Measurements from ENCODE around the gene AFP. TPM values are rescaled to one million over a fixed set of nuclear protein-coding genes. Genes with fewer than 3 reads are reported as not detected.
"Not testable (repeated sequence)": the region's sequence is repeated elsewhere in the genome, so short reads cannot be mapped to it uniquely, and the experiment has no call there.

The AFP gene
- total RNA-seq (not detected), total RNA-seq (0 reads per million in 2 donors)

DNA sequence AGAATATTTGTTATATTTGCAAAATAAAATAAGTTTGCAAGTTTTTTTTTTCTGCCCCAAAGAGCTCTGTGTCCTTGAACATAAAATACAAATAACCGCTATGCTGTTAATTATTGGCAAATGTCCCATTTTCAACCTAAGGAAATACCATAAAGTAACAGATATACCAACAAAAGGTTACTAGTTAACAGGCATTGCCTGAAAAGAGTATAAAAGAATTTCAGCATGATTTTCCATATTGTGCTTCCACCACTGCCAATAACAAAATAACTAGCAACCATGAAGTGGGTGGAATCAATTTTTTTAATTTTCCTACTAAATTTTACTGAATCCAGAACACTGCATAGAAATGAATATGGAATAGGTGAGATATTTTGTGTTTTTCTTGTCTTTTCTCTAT is at the start of gene AFP:
TSS of gene AFP (plus strand) at position 238 of the 400 bp plus-strand sequence. CDS start at position 280, 42 bp downstream.
- no peak within 1 kb of the TSS for H3K4me3 Mint-ChIP-seq
- ATAC-seq (no peak), DNase-seq (no peak)
- H3K27ac Mint-ChIP-seq, result no peak within 1 kb of the TSS
- no peaks in the 10 kb centered on the region for H3K4me1 Mint-ChIP-seq
- H3K9me3 ChIP-seq (ENCODE audit: control insufficient read depth, low read length, poor library complexity, severe bottlenecking), result no peaks in the 10 kb centered on the region
- H3K36me3 Mint-ChIP-seq (ENCODE audit: low read depth), result no peaks in the 10 kb centered on the region
- peaks cover 15% of the 10 kb centered on the region for H3K27me3 Mint-ChIP-seq

DNA sequence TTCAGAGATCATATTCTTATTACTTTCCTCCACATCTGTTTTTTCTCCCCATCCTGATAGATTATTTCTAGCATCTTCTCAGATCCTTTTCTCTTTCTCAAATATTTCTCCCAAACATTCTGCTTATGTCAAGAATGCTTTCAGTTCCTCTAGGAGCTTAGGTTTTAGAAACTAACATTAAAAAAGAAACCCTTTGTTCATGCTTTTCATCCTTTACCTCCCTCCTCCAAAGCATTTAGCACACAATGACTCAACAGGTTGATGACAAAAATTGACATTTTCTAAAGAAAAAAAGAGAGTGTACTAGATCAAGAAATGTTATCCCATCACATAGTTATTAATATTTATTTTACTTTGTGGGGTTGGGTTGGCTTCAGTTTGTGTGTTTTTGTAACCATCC is 48.5 kb upstream of the AFP start:
- no peaks in the 10 kb centered on the region for H3K9me3 ChIP-seq (ENCODE audit: control insufficient read depth, low read length, poor library complexity, severe bottlenecking)
- no peak for ATAC-seq
- H3K27me3 Mint-ChIP-seq, result no peaks in the 10 kb centered on the region
- no peak overlapping the region for H3K27ac Mint-ChIP-seq
- no peak overlapping the region for H3K4me3 Mint-ChIP-seq
- no peaks in the 10 kb centered on the region for H3K4me1 Mint-ChIP-seq
- H3K36me3 Mint-ChIP-seq (ENCODE audit: low read depth), result no peaks in the 10 kb centered on the region
- DNase-seq, result no peak

DNA sequence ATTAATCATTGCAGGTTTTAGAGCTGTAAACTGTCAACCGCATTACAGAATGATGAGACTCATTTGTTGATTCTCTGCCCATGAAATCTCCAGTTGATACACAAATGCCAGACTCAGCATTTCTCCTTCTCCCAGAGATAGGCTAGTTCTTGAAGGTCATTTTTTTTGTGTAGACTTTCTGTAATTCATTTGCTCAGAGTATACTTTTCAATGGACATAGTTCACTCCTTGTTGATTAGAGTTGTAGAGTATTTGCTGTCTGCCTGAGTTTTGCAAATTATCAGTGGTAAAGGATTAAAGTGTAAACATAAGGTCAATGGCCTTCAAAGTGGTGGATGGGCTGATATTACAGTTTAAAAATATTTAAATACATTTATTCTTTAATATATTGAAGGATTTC is 47.1 kb upstream of the AFP start:
- H3K27me3 Mint-ChIP-seq, result no peaks in the 10 kb centered on the region
- H3K4me1 Mint-ChIP-seq, result no peaks in the 10 kb centered on the region
- H3K36me3 Mint-ChIP-seq (ENCODE audit: low read depth), result no peaks in the 10 kb centered on the region
- DNase-seq, result no peak
- H3K27ac Mint-ChIP-seq, result no peak overlapping the region
- ATAC-seq, result no peak
- H3K9me3 ChIP-seq (ENCODE audit: control insufficient read depth, low read length, poor library complexity, severe bottlenecking), result no peaks in the 10 kb centered on the region
- H3K4me3 Mint-ChIP-seq, result no peak overlapping the region

DNA sequence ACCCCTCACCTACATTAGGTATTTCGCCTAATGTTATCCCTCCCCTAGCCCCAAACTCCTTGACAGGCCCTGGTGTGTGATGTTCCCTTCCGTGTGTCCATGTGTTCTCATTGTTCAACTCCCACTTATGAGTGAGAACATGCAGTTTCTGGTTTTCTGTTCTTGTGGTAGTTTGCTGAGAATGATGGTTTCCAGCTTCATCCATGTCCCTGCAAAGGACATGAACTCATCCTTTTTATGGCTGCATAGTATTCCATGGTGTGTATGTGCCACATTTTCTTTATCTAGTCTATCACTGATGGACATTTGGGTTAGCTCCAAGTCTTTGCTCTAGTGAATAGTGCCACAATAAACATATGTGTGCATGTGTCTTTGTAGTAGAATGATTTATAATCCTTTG is 46.4 kb upstream of the AFP start:
- H3K36me3 Mint-ChIP-seq (ENCODE audit: low read depth); H3K4me3 Mint-ChIP-seq; H3K27ac Mint-ChIP-seq; H3K9me3 ChIP-seq (ENCODE audit: control insufficient read depth, low read length, poor library complexity, severe bottlenecking); H3K4me1 Mint-ChIP-seq; DNase-seq; ATAC-seq; H3K27me3 Mint-ChIP-seq: not testable (repeated sequence)

DNA sequence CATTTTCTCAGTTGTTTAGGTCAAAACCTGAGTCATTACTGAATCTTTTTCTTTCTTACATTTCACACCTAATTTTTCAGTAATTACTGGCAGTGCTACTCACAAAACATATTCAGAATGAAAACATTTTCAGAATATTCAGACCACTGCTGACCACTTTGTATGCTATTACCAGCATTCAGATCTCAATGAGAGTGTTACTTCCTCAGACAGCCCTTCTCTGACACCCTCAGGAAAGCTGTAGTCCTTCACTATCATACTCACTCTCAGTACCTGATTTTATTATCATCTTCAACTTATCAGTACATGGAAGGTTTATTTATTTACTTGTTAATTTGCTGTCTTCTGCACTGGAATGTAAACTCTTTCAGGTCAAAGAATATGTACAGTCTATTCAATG is 44.2 kb upstream of the AFP start:
- Mint-ChIP-seq H3K27ac (no peak overlapping the region), H3K36me3 (ENCODE audit: low read depth) (no peaks in the 10 kb centered on the region), H3K4me3 (no peak overlapping the region), H3K27me3 (peaks cover 5% of the 10 kb centered on the region), H3K4me1 (no peaks in the 10 kb centered on the region)
- no peaks in the 10 kb centered on the region for H3K9me3 ChIP-seq (ENCODE audit: control insufficient read depth, low read length, poor library complexity, severe bottlenecking)
- DNase-seq (no peak), ATAC-seq (no peak)

DNA sequence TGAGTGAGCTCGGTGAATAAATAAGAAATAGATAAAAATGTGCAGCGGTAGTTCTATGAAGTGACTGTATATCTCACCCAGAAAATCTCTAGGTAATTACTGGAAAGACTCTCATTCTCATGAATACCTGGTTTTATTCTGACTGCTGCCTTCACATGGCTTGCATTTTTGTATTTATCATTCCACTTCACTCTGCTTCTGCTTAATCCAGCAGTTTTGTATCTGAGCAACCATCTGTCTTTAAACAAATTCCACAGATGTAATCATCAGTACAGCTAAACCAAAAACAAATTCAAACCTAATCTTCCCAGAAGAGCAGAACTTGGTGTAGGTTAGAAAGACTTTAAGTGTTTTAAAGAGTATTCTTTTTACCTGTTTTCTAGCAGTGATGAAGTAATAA is 43.1 kb upstream of the AFP start:
- H3K4me1 Mint-ChIP-seq, result no peaks in the 10 kb centered on the region
- H3K4me3 Mint-ChIP-seq, result no peak overlapping the region
- no peak overlapping the region for H3K27ac Mint-ChIP-seq
- peaks cover 11% of the 10 kb centered on the region for H3K27me3 Mint-ChIP-seq
- no peak for ATAC-seq
- H3K9me3 ChIP-seq (ENCODE audit: control insufficient read depth, low read length, poor library complexity, severe bottlenecking), result no peaks in the 10 kb centered on the region
- DNase-seq, result no peak
- H3K36me3 Mint-ChIP-seq (ENCODE audit: low read depth), result no peaks in the 10 kb centered on the region

DNA sequence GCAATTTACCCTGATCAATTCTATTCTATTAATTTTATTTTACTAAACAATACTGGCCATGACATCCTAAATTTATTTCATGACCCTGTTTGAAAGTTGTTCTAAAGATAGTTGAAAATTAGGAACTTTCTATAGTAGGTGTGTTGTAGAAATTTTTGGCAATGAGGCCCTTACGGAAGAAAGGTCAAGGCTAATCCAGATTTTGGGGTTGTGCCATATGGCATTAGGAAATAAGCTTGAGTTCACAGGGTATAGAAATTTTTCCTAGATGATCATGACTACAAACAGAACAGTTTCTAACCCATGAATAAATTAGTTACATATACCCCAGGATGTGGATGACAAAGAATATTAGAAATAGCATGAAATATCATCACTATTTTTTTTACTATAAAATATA is 39.7 kb upstream of the AFP start:
- Mint-ChIP-seq H3K4me3 (no peak overlapping the region), H3K27me3 (peaks cover 17% of the 10 kb centered on the region), H3K4me1 (no peaks in the 10 kb centered on the region), H3K27ac (no peak overlapping the region), H3K36me3 (ENCODE audit: low read depth) (no peaks in the 10 kb centered on the region)
- DNase-seq (no peak), ATAC-seq (no peak)
- H3K9me3 ChIP-seq (ENCODE audit: control insufficient read depth, low read length, poor library complexity, severe bottlenecking), result no peaks in the 10 kb centered on the region

DNA sequence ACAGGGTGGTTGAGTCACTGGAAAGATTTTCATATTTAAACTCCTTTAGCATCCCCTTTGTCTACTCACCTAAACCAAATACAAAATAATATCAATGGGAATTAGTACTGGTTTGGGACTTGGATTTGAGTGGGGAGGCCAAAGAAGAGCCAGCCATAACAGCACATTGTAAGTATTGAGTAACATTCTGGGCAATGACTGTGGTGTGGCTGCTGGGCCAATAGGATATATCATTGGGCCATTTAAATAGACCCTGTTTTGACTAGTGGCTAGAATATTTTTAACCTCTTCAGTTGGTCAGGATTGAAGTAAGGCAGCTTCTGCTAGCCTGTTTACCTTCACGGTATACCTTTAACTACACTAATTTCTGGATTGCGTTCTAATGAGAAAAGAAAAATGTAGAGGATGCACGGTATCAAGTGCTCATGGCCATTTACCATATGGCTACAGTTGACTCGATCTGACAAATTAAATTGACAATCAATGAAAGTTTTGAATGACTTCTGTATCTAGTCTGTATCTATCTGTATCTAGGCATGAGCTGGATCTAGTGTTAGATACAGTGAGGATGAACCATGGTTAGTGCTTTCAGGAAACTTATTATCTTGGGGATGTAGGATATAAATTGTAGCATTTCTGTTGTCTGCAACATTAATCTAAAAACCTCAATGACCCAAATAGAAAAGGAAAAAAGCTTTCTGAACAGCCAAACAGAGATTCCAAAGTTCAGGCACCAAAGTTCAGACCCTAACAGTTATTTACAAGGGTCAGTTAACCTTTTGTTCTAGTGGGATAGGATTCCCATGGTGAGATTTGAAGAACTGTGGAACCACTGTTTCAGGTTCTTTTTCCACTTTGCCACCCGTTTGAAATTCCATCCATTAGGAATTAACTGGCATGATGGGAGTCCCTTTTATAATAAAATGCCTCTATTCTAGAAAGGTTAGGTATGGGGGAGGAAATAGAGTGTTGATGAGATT is 38.7 kb upstream of the AFP start:
- Mint-ChIP-seq H3K27me3 (peaks cover 17% of the 10 kb centered on the region), H3K27ac (no peak overlapping the region), H3K36me3 (ENCODE audit: low read depth) (no peaks in the 10 kb centered on the region), H3K4me3 (no peak overlapping the region), H3K4me1 (no peaks in the 10 kb centered on the region)
- DNase-seq (no peak), ATAC-seq (no peak)
- no peaks in the 10 kb centered on the region for H3K9me3 ChIP-seq (ENCODE audit: control insufficient read depth, low read length, poor library complexity, severe bottlenecking)

DNA sequence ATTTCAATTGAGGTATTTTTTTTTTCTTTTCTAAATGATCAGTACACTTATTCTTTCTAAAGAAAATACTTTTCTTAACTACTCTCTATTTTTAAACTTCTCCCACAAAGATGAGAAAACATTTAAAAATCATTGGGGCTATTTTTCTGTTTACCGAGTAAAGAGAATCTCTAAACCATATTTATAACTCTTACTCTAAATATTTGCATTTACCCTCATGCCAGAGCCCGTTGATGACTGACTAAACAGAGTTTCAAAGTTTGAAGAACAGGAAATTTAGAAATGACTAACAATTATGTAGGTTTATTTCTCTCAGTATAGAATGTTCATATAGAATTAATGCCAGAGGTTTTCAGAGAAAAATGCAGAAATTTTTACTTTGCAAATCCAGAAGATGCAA is 34.6 kb upstream of the AFP start:
- H3K4me1 Mint-ChIP-seq, result no peaks in the 10 kb centered on the region
- ATAC-seq, result no peak
- no peaks in the 10 kb centered on the region for H3K36me3 Mint-ChIP-seq (ENCODE audit: low read depth)
- H3K4me3 Mint-ChIP-seq, result no peak overlapping the region
- DNase-seq, result no peak
- no peak overlapping the region for H3K27ac Mint-ChIP-seq
- no peaks in the 10 kb centered on the region for H3K9me3 ChIP-seq (ENCODE audit: control insufficient read depth, low read length, poor library complexity, severe bottlenecking)
- peaks cover 12% of the 10 kb centered on the region for H3K27me3 Mint-ChIP-seq

DNA sequence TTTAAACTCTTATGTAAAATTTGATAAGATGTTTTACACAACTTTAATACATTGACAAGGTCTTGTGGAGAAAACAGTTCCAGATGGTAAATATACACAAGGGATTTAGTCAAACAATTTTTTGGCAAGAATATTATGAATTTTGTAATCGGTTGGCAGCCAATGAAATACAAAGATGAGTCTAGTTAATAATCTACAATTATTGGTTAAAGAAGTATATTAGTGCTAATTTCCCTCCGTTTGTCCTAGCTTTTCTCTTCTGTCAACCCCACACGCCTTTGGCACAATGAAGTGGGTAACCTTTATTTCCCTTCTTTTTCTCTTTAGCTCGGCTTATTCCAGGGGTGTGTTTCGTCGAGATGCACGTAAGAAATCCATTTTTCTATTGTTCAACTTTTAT is 32.0 kb upstream of the AFP start, which contains the start of gene ALB:
TSS of gene ALB (plus strand) at position 246 of the 400 bp plus-strand sequence. CDS start at position 287, 41 bp downstream.
- ATAC-seq, result no peak
- Mint-ChIP-seq H3K27ac (no peak within 1 kb of the TSS), H3K4me1 (no peaks in the 10 kb centered on the region), H3K4me3 (no peak within 1 kb of the TSS), H3K27me3 (no peaks in the 10 kb centered on the region), H3K36me3 (ENCODE audit: low read depth) (no peaks in the 10 kb centered on the region)
- no peaks in the 10 kb centered on the region for H3K9me3 ChIP-seq (ENCODE audit: control insufficient read depth, low read length, poor library complexity, severe bottlenecking)
- DNase-seq, result no peak

DNA sequence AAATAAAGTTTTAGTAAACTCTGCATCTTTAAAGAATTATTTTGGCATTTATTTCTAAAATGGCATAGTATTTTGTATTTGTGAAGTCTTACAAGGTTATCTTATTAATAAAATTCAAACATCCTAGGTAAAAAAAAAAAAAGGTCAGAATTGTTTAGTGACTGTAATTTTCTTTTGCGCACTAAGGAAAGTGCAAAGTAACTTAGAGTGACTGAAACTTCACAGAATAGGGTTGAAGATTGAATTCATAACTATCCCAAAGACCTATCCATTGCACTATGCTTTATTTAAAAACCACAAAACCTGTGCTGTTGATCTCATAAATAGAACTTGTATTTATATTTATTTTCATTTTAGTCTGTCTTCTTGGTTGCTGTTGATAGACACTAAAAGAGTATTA is 31.6 kb upstream of the AFP start:
- Mint-ChIP-seq H3K36me3 (ENCODE audit: low read depth) (no peaks in the 10 kb centered on the region), H3K27ac (no peak overlapping the region), H3K4me1 (no peaks in the 10 kb centered on the region), H3K4me3 (no peak overlapping the region), H3K27me3 (no peaks in the 10 kb centered on the region)
- H3K9me3 ChIP-seq (ENCODE audit: control insufficient read depth, low read length, poor library complexity, severe bottlenecking), result no peaks in the 10 kb centered on the region
- ATAC-seq (no peak), DNase-seq (no peak)

DNA sequence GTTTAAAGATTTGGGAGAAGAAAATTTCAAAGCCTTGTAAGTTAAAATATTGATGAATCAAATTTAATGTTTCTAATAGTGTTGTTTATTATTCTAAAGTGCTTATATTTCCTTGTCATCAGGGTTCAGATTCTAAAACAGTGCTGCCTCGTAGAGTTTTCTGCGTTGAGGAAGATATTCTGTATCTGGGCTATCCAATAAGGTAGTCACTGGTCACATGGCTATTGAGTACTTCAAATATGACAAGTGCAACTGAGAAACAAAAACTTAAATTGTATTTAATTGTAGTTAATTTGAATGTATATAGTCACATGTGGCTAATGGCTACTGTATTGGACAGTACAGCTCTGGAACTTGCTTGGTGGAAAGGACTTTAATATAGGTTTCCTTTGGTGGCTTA is 30.9 kb upstream of the AFP start:
- H3K9me3 ChIP-seq (ENCODE audit: control insufficient read depth, low read length, poor library complexity, severe bottlenecking), result no peaks in the 10 kb centered on the region
- Mint-ChIP-seq H3K4me3 (no peak overlapping the region), H3K36me3 (ENCODE audit: low read depth) (no peaks in the 10 kb centered on the region), H3K27me3 (no peaks in the 10 kb centered on the region), H3K27ac (no peak overlapping the region), H3K4me1 (no peaks in the 10 kb centered on the region)
- DNase-seq (no peak), ATAC-seq (no peak)

DNA sequence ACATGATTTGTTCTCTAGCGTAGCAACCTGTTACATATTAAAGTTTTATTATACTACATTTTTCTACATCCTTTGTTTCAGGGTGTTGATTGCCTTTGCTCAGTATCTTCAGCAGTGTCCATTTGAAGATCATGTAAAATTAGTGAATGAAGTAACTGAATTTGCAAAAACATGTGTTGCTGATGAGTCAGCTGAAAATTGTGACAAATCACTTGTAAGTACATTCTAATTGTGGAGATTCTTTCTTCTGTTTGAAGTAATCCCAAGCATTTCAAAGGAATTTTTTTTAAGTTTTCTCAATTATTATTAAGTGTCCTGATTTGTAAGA is 29.5 kb upstream of the AFP start:
- DNase-seq, result no peak
- no peaks in the 10 kb centered on the region for H3K27me3 Mint-ChIP-seq

DNA sequence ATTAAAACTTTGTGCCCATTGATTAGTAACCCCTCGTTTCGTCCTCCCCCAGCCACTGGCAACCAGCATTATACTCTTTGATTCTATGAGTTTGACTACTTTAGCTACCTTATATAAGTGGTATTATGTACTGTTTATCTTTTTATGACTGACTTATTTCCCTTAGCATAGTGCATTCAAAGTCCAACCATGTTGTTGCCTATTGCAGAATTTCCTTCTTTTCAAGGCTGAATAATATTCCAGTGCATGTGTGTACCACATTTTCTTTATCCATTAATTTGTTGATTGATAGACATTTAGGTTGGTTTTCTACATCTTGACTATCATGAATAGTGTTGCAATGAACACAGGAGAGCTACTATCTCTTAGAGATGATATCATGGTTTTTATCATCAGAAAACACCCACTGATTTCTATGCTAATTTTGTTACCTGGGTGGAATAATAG is 28.8 kb upstream of the AFP start:
- no peaks in the 10 kb centered on the region for H3K36me3 Mint-ChIP-seq (ENCODE audit: low read depth)
- H3K4me3 Mint-ChIP-seq, result no peak overlapping the region
- H3K9me3 ChIP-seq (ENCODE audit: control insufficient read depth, low read length, poor library complexity, severe bottlenecking), result no peaks in the 10 kb centered on the region
- H3K27me3 Mint-ChIP-seq, result no peaks in the 10 kb centered on the region
- DNase-seq (no peak), ATAC-seq (no peak)
- H3K4me1 Mint-ChIP-seq, result no peaks in the 10 kb centered on the region
- no peak overlapping the region for H3K27ac Mint-ChIP-seq

More for the DNA sequence above, 29.5 kb upstream of the AFP start:
- H3K9me3 ChIP-seq (ENCODE audit: control insufficient read depth, low read length, poor library complexity, severe bottlenecking), result no peaks in the 10 kb centered on the region
- Mint-ChIP-seq H3K4me3 (no peak overlapping the region), H3K36me3 (ENCODE audit: low read depth) (no peaks in the 10 kb centered on the region), H3K4me1 (no peaks in the 10 kb centered on the region), H3K27ac (no peak overlapping the region)
- ATAC-seq, result no peak

Data from T-helper 17 cell (primary cell).